Left lobe of liver (tissue), 2 donors: ENCODE results near the gene CRKL. TPM values are rescaled to one million over a fixed set of nuclear protein-coding genes. Genes with fewer than 3 reads are reported as not detected.
"Not testable (repeated sequence)": the region's sequence is repeated elsewhere in the genome, so short reads cannot be mapped to it uniquely, and the experiment has no call there.

Experiments used
- ATAC-seq: fragments of 200-7000 bp; cut with Tn5 transposase; one replicate; pipeline ENCODE4 v1.9.1; 2020; ENCODE audit warnings: mild to moderate bottlenecking, moderate library complexity
- DNase-seq: peaks from one replicate; pipeline ENCODE4 v3.0.0-alpha.2; 2020; ENCODE audit warnings: low spot score
- total RNA-seq: library from RNA; stranded (reverse); gene quantifications from one replicate; pipeline ENCODE4 v1.2.1, GENCODE V29; 2021
- donor health status: DM: no; HTN: no; CAD: no; lungs with moderate emphysema.
- donor health status: DM: no; HTN: yes; CAD: no.

Gene CRKL
- total RNA-seq, 1 donor from 2014 or later: 41.4 TPM

GRCh38 chr22:20899827-20900423, 17.3 kb upstream of the CRKL start:
- DNase-seq (no peak), ATAC-seq (peak; percentile 81)

DNA sequence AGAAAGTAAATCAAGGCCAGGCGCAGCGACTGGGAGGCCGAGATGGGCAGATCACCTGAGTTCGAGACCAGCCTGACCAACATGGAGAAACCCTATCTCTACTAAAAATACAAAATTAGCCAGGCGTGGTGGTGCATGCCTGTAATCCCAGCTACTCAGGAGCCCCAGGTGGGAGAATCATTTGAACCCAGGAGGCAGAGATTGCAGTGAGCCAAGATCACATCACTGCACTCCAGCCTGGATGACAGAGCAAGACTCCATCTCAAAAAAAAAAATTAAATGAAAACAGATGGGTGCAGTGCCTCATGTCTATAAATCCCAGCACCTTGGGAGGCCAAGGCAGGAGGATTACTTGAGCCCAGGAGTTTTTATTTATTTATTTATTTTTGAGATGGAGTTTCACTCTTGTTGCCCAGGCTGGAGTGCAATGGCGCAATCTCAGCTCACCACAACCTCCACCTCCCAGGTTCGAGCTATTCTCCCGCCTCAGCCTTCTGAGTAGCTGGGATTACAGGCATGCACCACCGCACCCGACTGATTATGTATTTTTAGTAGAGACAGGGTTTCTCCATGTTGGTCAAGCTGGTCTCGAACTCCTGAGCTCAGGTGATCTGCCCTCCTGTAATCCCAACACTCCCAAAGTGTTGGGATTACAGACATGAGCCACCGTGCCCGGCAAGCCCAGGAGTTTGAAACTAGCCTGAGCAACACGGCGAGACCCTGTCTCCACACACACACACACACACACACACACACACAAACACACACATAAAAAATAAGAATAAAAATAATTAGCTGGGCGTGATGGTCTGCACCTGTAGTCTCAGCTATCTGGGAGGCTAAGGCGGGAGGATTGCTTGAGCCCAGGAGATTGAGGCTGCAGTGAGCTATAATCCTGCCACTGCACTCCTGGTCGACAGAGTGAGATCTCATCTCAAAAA, 15.8 kb upstream of the CRKL start:
- not testable (repeated sequence) for ATAC-seq, DNase-seq

DNA sequence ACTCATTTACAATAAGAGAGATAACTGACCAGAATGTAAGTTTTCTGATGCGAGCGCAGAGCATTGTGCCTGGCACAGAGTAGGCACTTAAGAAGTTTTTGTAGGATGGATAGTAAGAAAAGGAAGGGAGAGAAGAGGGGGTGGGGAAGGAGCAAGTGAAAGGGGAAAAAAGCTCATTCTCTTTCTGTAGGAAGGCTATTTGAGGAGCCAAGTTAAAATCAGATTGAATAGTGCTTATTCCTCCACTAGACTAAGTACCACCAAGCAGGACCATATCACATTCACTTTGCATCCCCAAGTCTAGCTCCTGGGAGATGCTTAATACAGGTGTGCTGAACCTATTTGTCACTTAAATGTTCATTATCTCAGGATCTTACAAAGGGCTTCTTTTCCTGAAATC, 14.1 kb upstream of the CRKL start:
- no peak for ATAC-seq
- no peak for DNase-seq

- ATAC-seq (peak; percentile 85), DNase-seq (peak; percentile 76)
Observed at GRCh38 chr22:20904008-20904979, 12.9 kb upstream of the CRKL start.

GRCh38 chr22:20904980-20905355, 12.2 kb upstream of the CRKL start:
- DNase-seq: no peak
- ATAC-seq: peak; percentile 26

DNA sequence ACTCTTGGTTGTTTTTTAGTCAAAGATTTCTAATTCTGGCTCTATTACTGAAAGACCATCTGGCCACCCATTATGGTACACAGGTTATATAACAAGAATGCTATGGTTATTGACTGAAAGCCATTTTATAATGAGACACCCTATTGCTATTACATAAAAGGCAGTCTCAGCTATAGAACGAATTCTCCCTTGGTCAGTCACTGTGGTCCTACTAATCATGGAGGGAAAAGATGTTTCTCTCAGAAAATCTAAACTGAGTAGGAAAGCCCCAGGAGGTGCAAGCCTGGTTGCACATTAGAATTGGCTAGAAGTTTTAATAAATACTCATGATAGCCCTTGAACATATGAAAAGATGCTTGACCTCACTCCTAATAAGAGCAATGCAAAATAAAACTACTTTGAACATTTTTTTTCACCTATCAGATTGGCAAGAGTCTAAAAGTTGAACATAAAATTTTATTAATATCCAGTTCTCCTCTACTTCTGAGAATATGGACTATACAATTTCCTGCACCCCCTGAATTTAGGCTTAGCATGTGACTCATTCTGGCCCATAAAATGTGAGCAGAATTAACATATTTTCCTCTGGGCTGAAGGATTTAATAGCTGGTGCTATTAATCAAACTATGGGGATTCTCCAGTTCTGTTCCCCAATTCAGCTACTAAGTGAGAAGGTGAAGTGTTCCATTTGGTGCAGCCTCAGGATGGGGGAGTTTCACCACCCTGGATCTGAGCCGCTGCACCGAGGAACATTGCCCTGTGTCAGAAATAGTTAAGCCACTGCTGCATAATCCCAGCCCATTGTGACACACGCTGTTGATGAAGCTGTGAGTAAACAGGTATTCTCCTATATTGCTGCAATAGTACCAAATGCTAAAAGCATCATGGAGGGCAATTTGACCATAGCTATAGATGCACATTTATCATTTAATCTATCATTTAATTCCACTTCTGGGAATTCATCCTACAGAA, 11.5 kb upstream of the CRKL start:
- DNase-seq (no peak), ATAC-seq (peak; percentile 55)

DNA sequence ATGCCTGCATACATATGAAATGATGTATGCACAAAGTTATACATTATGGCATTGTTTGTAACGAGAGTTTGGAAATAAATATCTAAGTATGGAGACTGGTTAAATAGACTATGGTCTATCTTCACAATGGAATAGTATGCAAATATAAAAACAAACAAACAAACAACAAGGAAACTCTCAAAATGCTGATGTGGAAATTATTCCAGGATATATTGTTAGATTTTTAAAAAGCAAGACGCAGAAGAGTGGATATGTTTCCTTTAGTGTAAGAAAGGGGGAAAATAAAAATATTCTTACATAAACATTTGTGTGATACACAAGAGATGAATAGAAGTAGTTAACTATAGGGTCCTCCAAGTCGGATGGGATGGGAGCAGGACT, 10.8 kb upstream of the CRKL start:
- ATAC-seq (no peak), DNase-seq (no peak)

GRCh38 chr22:20908717-20909116, 8.5 kb upstream of the CRKL start:
- not testable (repeated sequence) for ATAC-seq, DNase-seq

DNA sequence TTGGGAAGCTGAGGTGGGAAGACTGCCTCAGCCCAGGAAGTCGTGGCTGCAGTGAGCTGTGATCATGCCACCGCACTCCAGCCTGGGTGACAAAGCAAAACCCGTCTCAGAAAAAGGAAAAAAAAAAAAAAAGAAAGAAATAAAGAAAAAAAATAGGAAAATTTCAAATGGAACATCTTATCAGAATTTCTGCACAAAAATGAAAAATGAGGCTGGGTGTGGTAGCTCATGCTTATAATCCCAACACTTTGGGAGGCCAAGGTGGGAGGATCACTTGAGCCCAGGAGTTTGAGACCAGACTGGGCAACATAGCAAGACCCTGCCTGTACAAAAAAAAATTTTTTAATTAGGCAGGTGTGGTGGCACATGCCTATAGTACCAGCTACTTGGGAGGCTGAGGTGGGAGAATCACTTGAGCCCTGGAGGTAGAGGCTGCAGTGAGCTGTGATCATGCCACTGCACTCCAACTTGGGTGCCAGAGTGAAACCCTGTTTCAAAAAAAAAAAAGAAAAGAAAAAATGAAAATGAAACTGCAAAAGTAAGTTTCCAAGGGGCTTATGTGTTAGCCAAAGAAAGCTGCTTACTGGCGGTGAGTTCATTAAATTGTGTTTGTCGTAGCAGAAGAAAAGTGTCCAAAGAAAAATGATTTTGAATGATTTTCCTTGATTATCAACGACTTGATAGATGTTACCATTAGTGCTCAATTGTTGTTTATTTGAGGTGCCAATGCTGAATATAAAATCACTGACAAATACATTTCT, 7.5 kb upstream of the CRKL start:
- no peak for DNase-seq
- ATAC-seq: no peak

DNA sequence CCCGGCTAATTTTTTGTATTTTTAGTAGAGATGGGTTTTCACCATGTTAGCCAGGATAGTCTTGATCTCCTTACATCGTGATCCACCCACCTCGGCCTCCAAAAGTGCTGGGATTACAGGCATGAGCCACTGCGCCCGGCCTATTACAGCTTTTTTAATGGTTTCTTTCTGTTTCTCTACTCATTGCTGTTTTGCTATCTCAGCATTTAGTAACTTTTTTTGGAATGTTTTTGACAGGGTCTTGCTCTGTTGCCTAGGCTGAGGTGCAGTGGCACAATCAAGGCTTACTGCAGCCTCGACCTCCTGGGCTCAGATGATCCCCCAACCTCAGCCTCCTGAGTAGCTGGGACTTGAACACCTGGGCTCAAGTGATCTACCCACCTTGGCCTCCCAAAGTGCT, 4.7 kb upstream of the CRKL start:
- no peak for ATAC-seq

DNA sequence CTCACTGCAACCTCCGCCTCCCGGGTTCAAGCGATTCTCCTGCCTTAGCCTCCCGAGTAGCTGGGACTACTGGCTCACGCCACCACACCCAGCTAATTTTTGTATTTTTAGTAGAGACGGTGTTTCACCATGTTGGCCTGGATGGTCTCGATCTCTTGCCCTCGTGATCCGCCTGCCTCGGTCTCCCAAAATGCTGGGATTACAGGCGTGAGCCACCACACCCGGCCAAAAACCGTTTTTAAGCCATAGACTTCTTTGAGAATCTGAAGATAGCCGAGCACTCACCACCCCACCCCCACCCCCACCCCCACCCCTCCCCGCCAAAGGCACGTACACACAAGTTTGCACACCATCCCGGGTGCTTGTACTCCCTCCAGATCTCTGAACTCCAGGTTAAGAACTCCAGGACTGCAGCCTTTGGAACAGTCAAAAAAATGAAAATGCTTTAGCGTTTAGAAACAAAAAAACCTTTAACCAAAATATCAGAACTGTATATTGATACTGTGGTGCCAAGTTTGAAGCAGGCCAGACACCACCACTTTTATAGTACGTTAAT, 1.5 kb downstream of the CRKL start:
- DNase-seq: no peak
- ATAC-seq: no peak

More for the DNA sequence above, 4.7 kb upstream of the CRKL start:
- no peak for DNase-seq

- ATAC-seq (no peak), DNase-seq (no peak)
Observed at GRCh38 chr22:20919718-20920117, 2.5 kb downstream of the CRKL start.

DNA sequence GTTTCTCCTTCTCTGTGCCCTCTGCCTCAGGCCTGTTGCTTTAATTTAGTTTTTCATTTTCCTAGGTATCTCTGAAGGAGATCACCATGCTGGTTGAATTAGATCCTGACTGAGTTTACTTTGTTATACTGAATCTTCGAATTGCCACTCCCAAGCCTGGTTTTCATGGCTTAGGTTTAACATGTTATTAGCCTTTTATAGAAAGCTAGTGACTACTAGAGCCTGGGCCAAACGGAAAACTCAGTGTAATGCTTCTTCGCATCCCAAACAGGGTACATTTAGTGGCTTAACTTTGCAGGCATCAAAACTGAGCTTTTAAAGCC, 3.6 kb downstream of the CRKL start:
- DNase-seq: no peak
- ATAC-seq: no peak

- DNase-seq: no peak
- ATAC-seq: no peak
Observed at GRCh38 chr22:20922141-20922751, 5.0 kb downstream of the CRKL start.

- ATAC-seq (no peak), DNase-seq (no peak)
Observed at GRCh38 chr22:20926243-20926642, 9.0 kb downstream of the CRKL start.

GRCh38 chr22:20927940-20928572, 10.8 kb downstream of the CRKL start:
- no peak for DNase-seq
- ATAC-seq: no peak

DNA sequence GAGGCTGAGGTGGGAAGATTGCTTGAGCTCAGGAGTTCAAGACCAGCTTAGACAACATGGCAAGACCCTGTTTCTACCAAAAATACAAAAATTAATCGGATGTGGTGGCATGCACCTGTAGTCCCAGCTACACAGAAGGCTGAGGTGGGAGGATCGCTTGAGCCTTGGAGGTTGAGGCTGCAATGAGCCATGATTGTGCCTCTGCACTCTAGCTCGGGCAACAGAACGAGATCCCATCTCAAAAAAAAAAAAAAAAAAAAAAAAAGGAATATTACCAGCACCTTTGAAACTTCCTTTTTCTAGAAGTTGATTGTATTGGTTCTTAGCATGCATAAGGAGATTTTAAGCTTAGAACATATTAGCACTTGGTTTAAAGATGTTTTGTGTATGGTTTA, 11.4 kb downstream of the CRKL start:
- DNase-seq: no peak
- ATAC-seq: no peak

DNA sequence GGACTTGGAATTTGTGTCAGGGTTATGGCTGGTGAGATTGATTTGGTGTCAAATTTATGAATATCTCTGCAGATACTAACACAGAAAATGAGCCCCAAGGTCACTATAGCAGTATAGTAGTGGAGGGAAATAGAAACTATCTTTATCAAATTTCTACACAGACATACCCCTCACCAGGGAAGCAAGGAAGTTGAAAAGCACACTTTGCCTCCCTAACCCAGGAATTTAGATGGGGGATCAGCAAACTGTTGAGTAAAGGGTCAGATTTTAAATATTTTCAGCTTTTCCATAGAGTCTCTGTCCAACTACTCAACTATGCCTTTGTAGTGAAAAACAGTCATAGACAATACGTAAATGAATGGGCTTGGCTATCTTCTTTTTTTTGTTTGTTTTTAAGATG, 12.8 kb downstream of the CRKL start:
- ATAC-seq: no peak
- no peak for DNase-seq
